ENCODE measurements around the gene PPCS. TPM values are rescaled to one million over a fixed set of nuclear protein-coding genes. Genes with fewer than 3 reads are reported as not detected.
"Not testable (repeated sequence)": the region's sequence is repeated elsewhere in the genome, so short reads cannot be mapped to it uniquely, and the experiment has no call there.

Gene PPCS
- total and polyA plus RNA-seq, 4 donors = 30.4 to 61.0 (median 53.2) TPM

- no peak overlapping the region for H3K27ac ChIP-seq (ENCODE audit: low read depth, low read length)
- H3K4me3 ChIP-seq (ENCODE audit: low read depth, low read length) = no peak overlapping the region
- H3K4me1 ChIP-seq (ENCODE audit: control insufficient read depth, insufficient read depth, low read length) = peaks cover 4% of the 10 kb centered on the region
- H3K9me3 ChIP-seq (ENCODE audit: control insufficient read depth, insufficient read depth, low read length) = no peaks in the 10 kb centered on the region
- DNase-seq (ENCODE audit: low read depth in 4 of 6, low spot score in 6 of 6) = no peak
- WGBS (ENCODE audit: insufficient coverage) = 100% methylated on average over 2 of the region's 2 CpGs
- H3K36me3 ChIP-seq (ENCODE audit: control insufficient read depth, insufficient read depth, low read length) = no peaks in the 10 kb centered on the region
- H3K27me3 ChIP-seq (ENCODE audit: control insufficient read depth, insufficient read depth, low read length) = no peaks in the 10 kb centered on the region
Measured at GRCh38 chr1:42469727-42470126, 13.4 kb downstream of the PPCS start.

- WGBS (ENCODE audit: insufficient coverage) = no CpG with 5 or more reads among the region's 4 CpGs
- Histone ChIP-seq H3K27ac (ENCODE audit: low read depth, low read length) (no peak overlapping the region), H3K36me3 (ENCODE audit: control insufficient read depth, insufficient read depth, low read length) (peaks cover 6% of the 10 kb centered on the region), H3K4me1 (ENCODE audit: control insufficient read depth, insufficient read depth, low read length) (no peaks in the 10 kb centered on the region), H3K27me3 (ENCODE audit: control insufficient read depth, insufficient read depth, low read length) (no peaks in the 10 kb centered on the region), H3K9me3 (ENCODE audit: control insufficient read depth, insufficient read depth, low read length) (no peaks in the 10 kb centered on the region), H3K4me3 (ENCODE audit: low read depth, low read length) (no peak overlapping the region)
- DNase-seq (ENCODE audit: low read depth in 4 of 6, low spot score in 6 of 6) = no peak
Measured at GRCh38 chr1:42476605-42477004, 20.3 kb downstream of the PPCS start.

GRCh38 chr1:42477354-42477753 is 21.0 kb downstream of the PPCS start:
- H3K4me1 ChIP-seq (ENCODE audit: control insufficient read depth, insufficient read depth, low read length); H3K9me3 ChIP-seq (ENCODE audit: control insufficient read depth, insufficient read depth, low read length); H3K27ac ChIP-seq (ENCODE audit: low read depth, low read length); H3K4me3 ChIP-seq (ENCODE audit: low read depth, low read length); H3K27me3 ChIP-seq (ENCODE audit: control insufficient read depth, insufficient read depth, low read length); DNase-seq (ENCODE audit: low read depth in 4 of 6, low spot score in 6 of 6): not testable (repeated sequence)
- H3K36me3 ChIP-seq (ENCODE audit: control insufficient read depth, insufficient read depth, low read length) = peaks cover 10% of the 10 kb centered on the region
- WGBS (ENCODE audit: insufficient coverage) = 89% methylated on average over 3 of the region's 4 CpGs

- H3K27ac ChIP-seq (ENCODE audit: low read depth, low read length) = no peak overlapping the region
- no peaks in the 10 kb centered on the region for H3K9me3 ChIP-seq (ENCODE audit: control insufficient read depth, insufficient read depth, low read length)
- H3K4me3 ChIP-seq (ENCODE audit: low read depth, low read length) = no peak overlapping the region
- no peaks in the 10 kb centered on the region for H3K4me1 ChIP-seq (ENCODE audit: control insufficient read depth, insufficient read depth, low read length)
- H3K27me3 ChIP-seq (ENCODE audit: control insufficient read depth, insufficient read depth, low read length) = no peaks in the 10 kb centered on the region
- DNase-seq (ENCODE audit: low read depth in 4 of 6, low spot score in 6 of 6) = no peak
- no CpG with 5 or more reads among the region's 3 CpGs for WGBS (ENCODE audit: insufficient coverage)
- peaks cover 10% of the 10 kb centered on the region for H3K36me3 ChIP-seq (ENCODE audit: control insufficient read depth, insufficient read depth, low read length)
Measured at GRCh38 chr1:42477775-42478174, 21.4 kb downstream of the PPCS start.

GRCh38 chr1:42479621-42480020 is 23.3 kb downstream of the PPCS start:
- 46% methylated on average over 2 of the region's 4 CpGs for WGBS (ENCODE audit: insufficient coverage)
- DNase-seq (ENCODE audit: low read depth in 4 of 6, low spot score in 6 of 6) = peak in 1 of 6 donors; percentile 57
- Histone ChIP-seq H3K4me3 (ENCODE audit: low read depth, low read length) (no peak overlapping the region), H3K36me3 (ENCODE audit: control insufficient read depth, insufficient read depth, low read length) (peaks cover 10% of the 10 kb centered on the region), H3K27me3 (ENCODE audit: control insufficient read depth, insufficient read depth, low read length) (no peaks in the 10 kb centered on the region), H3K4me1 (ENCODE audit: control insufficient read depth, insufficient read depth, low read length) (no peaks in the 10 kb centered on the region), H3K27ac (ENCODE audit: low read depth, low read length) (no peak overlapping the region), H3K9me3 (ENCODE audit: control insufficient read depth, insufficient read depth, low read length) (no peaks in the 10 kb centered on the region)

- WGBS (ENCODE audit: insufficient coverage) = no CpG with 5 or more reads among the region's 1 CpG
- H3K36me3 ChIP-seq (ENCODE audit: control insufficient read depth, insufficient read depth, low read length) = peaks cover 10% of the 10 kb centered on the region
- no peaks in the 10 kb centered on the region for H3K9me3 ChIP-seq (ENCODE audit: control insufficient read depth, insufficient read depth, low read length)
- no peak overlapping the region for H3K27ac ChIP-seq (ENCODE audit: low read depth, low read length)
- no peak for DNase-seq (ENCODE audit: low read depth in 4 of 6, low spot score in 6 of 6)
- H3K4me3 ChIP-seq (ENCODE audit: low read depth, low read length) = no peak overlapping the region
- H3K27me3 ChIP-seq (ENCODE audit: control insufficient read depth, insufficient read depth, low read length) = no peaks in the 10 kb centered on the region
- no peaks in the 10 kb centered on the region for H3K4me1 ChIP-seq (ENCODE audit: control insufficient read depth, insufficient read depth, low read length)
Measured at GRCh38 chr1:42480921-42481320, 24.6 kb downstream of the PPCS start.

- H3K4me1 ChIP-seq (ENCODE audit: control insufficient read depth, insufficient read depth, low read length) = no peaks in the 10 kb centered on the region
- no CpG with 5 or more reads among the region's 2 CpGs for WGBS (ENCODE audit: insufficient coverage)
- H3K27me3 ChIP-seq (ENCODE audit: control insufficient read depth, insufficient read depth, low read length) = no peaks in the 10 kb centered on the region
- no peak overlapping the region for H3K27ac ChIP-seq (ENCODE audit: low read depth, low read length)
- no peak overlapping the region for H3K4me3 ChIP-seq (ENCODE audit: low read depth, low read length)
- no peak for DNase-seq (ENCODE audit: low read depth in 4 of 6, low spot score in 6 of 6)
- peaks cover 10% of the 10 kb centered on the region for H3K36me3 ChIP-seq (ENCODE audit: control insufficient read depth, insufficient read depth, low read length)
- H3K9me3 ChIP-seq (ENCODE audit: control insufficient read depth, insufficient read depth, low read length) = no peaks in the 10 kb centered on the region
Measured at GRCh38 chr1:42482635-42483153, 26.4 kb downstream of the PPCS start.

DNA sequence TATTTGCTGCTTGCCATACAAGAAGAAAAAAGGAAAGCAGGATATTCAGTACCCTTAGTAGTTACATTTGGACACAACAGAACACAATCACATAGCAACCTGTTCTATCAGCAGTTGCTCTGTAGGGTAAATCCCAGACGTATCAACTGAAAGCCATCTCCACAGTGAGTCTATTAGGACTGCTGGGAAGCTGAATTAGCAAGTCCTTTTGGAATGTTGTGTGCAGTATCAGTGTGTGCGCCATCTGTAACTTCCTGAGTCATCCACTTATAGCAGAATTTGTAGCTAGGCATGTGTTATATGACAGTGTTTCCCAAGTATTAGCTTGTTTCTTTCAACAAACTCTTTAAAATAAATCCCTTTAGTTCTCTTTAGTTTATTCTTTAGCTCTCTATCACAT is 28.0 kb downstream of the PPCS start:
- Histone ChIP-seq H3K4me1 (ENCODE audit: control insufficient read depth, insufficient read depth, low read length) (no peaks in the 10 kb centered on the region), H3K9me3 (ENCODE audit: control insufficient read depth, insufficient read depth, low read length) (no peaks in the 10 kb centered on the region), H3K36me3 (ENCODE audit: control insufficient read depth, insufficient read depth, low read length) (peaks cover 10% of the 10 kb centered on the region), H3K4me3 (ENCODE audit: low read depth, low read length) (no peak overlapping the region), H3K27ac (ENCODE audit: low read depth, low read length) (no peak overlapping the region), H3K27me3 (ENCODE audit: control insufficient read depth, insufficient read depth, low read length) (no peaks in the 10 kb centered on the region)
- DNase-seq (ENCODE audit: low read depth in 4 of 6, low spot score in 6 of 6) = peak in 1 of 6 donors; percentile 31
- no CpG with 5 or more reads among the region's 2 CpGs for WGBS (ENCODE audit: insufficient coverage)

GRCh38 chr1:42490237-42490636 is 33.9 kb downstream of the PPCS start:
- Histone ChIP-seq H3K27me3 (ENCODE audit: control insufficient read depth, insufficient read depth, low read length) (no peaks in the 10 kb centered on the region), H3K9me3 (ENCODE audit: control insufficient read depth, insufficient read depth, low read length) (no peaks in the 10 kb centered on the region), H3K27ac (ENCODE audit: low read depth, low read length) (no peak overlapping the region), H3K36me3 (ENCODE audit: control insufficient read depth, insufficient read depth, low read length) (no peaks in the 10 kb centered on the region), H3K4me1 (ENCODE audit: control insufficient read depth, insufficient read depth, low read length) (no peaks in the 10 kb centered on the region), H3K4me3 (ENCODE audit: low read depth, low read length) (no peak overlapping the region)
- no peak for DNase-seq (ENCODE audit: low read depth in 4 of 6, low spot score in 6 of 6)
- WGBS (ENCODE audit: insufficient coverage) = 80% methylated on average over 1 of the region's 3 CpGs

- peaks cover 13% of the 10 kb centered on the region for H3K36me3 ChIP-seq (ENCODE audit: control insufficient read depth, insufficient read depth, low read length)
- not testable (repeated sequence) for H3K4me3 ChIP-seq (ENCODE audit: low read depth, low read length); H3K4me1 ChIP-seq (ENCODE audit: control insufficient read depth, insufficient read depth, low read length); H3K9me3 ChIP-seq (ENCODE audit: control insufficient read depth, insufficient read depth, low read length); H3K27me3 ChIP-seq (ENCODE audit: control insufficient read depth, insufficient read depth, low read length); H3K27ac ChIP-seq (ENCODE audit: low read depth, low read length); DNase-seq (ENCODE audit: low read depth in 4 of 6, low spot score in 6 of 6)
- WGBS (ENCODE audit: insufficient coverage) = 93% methylated on average over 11 of the region's 11 CpGs
Measured at GRCh38 chr1:42502031-42502430, 45.7 kb downstream of the PPCS start.
